Measurements from ENCODE around the gene RPL41.

The RPL41 gene

GRCh38 chr12:56152756-56153677 is 36.6 kb downstream of the RPL41 start:
- TF ChIP-seq TAF1 (IDR thresholded peaks at IDR 0.05; ENCODE audit: low read depth) (no peak), EP300 (IDR thresholded peaks at IDR 0.05; ENCODE audit: borderline replicate concordance) (peak; percentile 5; the same call in 1 of the 2 replicates)

GRCh38 chr12:56153678-56154065 is 37.2 kb downstream of the RPL41 start:
- TF ChIP-seq, protein P1, sequence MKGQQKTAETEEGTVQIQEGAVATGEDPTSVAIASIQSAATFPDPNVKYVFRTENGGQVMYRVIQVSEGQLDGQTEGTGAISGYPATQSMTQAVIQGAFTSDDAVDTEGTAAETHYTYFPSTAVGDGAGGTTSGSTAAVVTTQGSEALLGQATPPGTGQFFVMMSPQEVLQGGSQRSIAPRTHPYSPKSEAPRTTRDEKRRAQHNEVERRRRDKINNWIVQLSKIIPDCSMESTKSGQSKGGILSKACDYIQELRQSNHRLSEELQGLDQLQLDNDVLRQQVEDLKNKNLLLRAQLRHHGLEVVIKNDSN (IDR thresholded peaks at IDR 0.05): no peak
- TF ChIP-seq NFIC (IDR thresholded peaks at IDR 0.05): no peak
- no peak for TF ChIP-seq EGR1 (IDR thresholded peaks at IDR 0.05)
- no peak for TF ChIP-seq TEAD4 (IDR thresholded peaks at IDR 0.05)
- no peak for TF ChIP-seq RAD21 (IDR thresholded peaks at IDR 0.05; ENCODE audit: low read depth)
- TF ChIP-seq EP300 (IDR thresholded peaks at IDR 0.05; ENCODE audit: borderline replicate concordance): no peak
- TF ChIP-seq ZBTB7A (IDR thresholded peaks at IDR 0.05; ENCODE audit: low read depth): no peak
- no peak for TF ChIP-seq YY1 (IDR thresholded peaks at IDR 0.05; ENCODE audit: low read depth)
- TF ChIP-seq CREB1 (IDR thresholded peaks at IDR 0.05; ENCODE audit: low read depth): no peak
- TF ChIP-seq, protein P2, sequence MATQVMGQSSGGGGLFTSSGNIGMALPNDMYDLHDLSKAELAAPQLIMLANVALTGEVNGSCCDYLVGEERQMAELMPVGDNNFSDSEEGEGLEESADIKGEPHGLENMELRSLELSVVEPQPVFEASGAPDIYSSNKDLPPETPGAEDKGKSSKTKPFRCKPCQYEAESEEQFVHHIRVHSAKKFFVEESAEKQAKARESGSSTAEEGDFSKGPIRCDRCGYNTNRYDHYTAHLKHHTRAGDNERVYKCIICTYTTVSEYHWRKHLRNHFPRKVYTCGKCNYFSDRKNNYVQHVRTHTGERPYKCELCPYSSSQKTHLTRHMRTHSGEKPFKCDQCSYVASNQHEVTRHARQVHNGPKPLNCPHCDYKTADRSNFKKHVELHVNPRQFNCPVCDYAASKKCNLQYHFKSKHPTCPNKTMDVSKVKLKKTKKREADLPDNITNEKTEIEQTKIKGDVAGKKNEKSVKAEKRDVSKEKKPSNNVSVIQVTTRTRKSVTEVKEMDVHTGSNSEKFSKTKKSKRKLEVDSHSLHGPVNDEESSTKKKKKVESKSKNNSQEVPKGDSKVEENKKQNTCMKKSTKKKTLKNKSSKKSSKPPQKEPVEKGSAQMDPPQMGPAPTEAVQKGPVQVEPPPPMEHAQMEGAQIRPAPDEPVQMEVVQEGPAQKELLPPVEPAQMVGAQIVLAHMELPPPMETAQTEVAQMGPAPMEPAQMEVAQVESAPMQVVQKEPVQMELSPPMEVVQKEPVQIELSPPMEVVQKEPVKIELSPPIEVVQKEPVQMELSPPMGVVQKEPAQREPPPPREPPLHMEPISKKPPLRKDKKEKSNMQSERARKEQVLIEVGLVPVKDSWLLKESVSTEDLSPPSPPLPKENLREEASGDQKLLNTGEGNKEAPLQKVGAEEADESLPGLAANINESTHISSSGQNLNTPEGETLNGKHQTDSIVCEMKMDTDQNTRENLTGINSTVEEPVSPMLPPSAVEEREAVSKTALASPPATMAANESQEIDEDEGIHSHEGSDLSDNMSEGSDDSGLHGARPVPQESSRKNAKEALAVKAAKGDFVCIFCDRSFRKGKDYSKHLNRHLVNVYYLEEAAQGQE (IDR thresholded peaks at IDR 0.05; ENCODE audit: low read depth): no peak

DNA sequence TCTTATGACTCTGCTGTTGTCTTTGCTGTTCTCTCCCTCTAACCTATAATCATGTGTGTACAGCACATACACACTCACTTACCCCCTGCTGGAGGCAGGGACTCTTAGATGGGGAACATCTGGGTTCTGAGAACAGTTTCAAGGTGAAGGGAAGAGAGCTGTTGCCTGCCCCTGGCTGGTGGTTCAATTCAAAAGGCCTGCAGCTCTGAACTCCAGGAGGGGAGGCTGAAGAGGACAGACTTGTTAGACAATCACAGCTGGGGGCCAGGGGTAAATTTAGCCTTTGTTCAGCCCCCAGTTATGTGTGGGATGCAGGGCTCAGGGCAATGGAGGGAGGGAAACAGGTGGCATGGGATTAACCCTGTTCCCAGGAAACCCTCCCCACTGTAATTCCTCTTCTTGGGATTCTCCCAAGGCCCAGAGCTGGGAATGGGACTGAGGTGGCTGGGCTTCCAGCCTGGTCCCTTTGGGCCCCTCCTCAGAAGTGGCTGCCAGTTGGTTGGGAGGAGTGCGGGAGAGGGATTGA is 37.9 kb downstream of the RPL41 start:
- no peak for TF ChIP-seq TAF1 (IDR thresholded peaks at IDR 0.05; ENCODE audit: low read depth)
- no peak for TF ChIP-seq CEBPB (IDR thresholded peaks at IDR 0.05)
- TF ChIP-seq EGR1 (IDR thresholded peaks at IDR 0.05): no peak
- TF ChIP-seq, protein P2 (IDR thresholded peaks at IDR 0.05; ENCODE audit: low read depth): no peak
- TF ChIP-seq, protein P3, sequence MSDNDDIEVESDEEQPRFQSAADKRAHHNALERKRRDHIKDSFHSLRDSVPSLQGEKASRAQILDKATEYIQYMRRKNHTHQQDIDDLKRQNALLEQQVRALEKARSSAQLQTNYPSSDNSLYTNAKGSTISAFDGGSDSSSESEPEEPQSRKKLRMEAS (IDR thresholded peaks at IDR 0.05): no peak

DNA sequence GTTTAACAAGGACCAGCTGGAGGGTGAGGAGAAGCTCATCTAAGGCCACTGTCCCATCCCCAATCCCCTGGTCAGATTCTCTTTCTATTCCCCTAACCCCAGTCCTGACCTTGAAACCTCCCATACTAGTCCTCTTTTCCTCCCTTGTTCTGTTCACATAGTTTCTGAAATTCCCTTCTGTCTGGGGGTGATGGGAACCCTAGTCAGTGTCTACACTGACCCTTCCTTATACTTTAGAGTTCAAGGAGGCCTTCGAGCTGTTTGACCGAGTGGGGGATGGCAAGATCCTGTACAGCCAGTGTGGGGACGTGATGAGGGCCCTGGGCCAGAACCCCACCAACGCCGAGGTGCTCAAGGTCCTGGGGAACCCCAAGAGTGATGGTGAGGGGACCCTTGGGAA is 38.4 kb downstream of the RPL41 start:
- TF ChIP-seq TAF1 (IDR thresholded peaks at IDR 0.05; ENCODE audit: low read depth) (no peak), RAD21 (IDR thresholded peaks at IDR 0.05; ENCODE audit: low read depth) (no peak), CREB1 (IDR thresholded peaks at IDR 0.05; ENCODE audit: low read depth) (no peak), CEBPB (IDR thresholded peaks at IDR 0.05) (no peak), YY1 (IDR thresholded peaks at IDR 0.05; ENCODE audit: low read depth) (no peak), FOXM1 (IDR thresholded peaks at IDR 0.05; ENCODE audit: borderline replicate concordance, low read depth) (no peak)
- TF ChIP-seq, protein P2 (IDR thresholded peaks at IDR 0.05; ENCODE audit: low read depth): no peak
- TF ChIP-seq, protein P1 (IDR thresholded peaks at IDR 0.05): no peak

DNA sequence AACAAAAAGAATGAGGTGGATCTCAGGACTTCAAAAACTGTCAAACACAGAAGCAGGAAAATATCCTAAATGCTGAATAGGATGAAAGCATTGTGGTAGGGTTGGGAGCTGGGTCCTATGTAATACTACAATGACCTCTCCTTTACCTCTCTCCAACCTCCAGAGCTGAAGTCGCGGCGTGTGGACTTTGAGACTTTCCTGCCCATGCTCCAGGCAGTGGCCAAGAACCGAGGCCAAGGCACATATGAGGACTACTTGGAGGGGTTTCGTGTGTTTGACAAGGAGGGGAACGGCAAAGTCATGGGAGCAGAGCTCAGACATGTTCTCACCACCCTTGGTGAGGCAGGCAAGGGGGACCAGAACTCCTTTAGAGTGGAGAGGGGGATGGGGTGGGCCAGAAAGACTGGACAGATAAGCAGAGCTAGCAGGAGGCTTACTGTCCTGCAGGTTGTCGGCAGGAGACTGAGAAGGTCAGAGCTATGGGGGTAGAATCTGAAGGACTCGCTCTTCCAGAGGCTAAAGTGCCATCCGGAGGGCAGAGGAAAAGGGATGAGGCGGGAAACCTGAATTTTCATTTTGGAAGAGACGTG is 38.9 kb downstream of the RPL41 start:
- TF ChIP-seq TCF12 (IDR thresholded peaks at IDR 0.05; ENCODE audit: low read depth) (no peak), EP300 (IDR thresholded peaks at IDR 0.05; ENCODE audit: borderline replicate concordance) (no peak)
